Measurements from ENCODE around the gene PRELID1. TPM values are rescaled to one million over a fixed set of nuclear protein-coding genes. Genes with fewer than 3 reads are reported as not detected.
A peak's percentile ranks its signal among the peaks of the same experiment; 100 is the strongest.

The PRELID1 gene
- polyA plus RNA-seq, 6 donors from 2014 or later: 162 to 227 (median 176) TPM

DNA sequence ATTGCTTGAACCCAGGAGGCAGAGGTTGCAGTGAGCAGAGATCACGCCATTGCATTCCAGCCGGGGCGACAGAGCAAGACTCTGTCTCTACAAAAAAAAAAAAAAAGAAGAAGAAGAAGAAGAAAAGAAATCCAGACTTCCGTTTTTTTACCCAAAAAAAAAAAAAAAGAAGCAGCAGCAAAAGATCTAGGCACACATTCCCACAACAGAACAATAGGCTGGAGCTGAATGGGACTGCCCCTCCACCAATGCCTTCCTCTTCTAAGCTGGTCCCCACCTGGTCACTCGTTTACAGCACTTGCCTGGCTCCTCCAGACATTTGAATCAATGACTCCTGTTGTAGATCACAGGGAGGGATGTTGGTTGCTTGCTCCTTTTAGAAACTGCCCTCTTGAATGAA is 49.5 kb downstream of the PRELID1 start:
- DNase-seq: no peak
- Mint-ChIP-seq H3K36me3 (peaks cover 0 to 11% of the 10 kb centered on the region in 2 donors), H3K27ac (peak overlapping the region in 1 of 6 donors; percentile 61)

DNA sequence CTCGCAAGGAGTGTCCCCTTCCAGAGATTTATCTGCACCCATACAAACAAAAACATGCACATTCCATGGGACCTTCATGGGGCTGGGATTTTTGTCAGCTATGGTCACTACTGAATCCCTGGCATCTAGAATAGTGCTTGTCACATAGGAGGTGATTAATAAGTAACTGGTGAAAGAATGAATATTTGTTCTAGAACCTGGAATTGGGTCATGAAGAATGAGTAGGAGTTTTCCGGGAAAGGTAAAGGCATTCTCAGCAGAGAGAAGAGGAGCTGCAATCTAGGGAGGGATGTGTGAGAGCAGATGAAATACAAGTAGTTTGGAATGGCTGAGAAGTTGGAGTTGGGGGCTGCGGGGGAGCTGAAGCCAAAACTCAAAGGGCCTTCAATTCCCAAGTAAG is 50.7 kb downstream of the PRELID1 start:
- Mint-ChIP-seq H3K27me3 (no peaks in the 10 kb centered on the region), H3K27ac (peak overlapping the region in 1 of 6 donors; percentile 36), H3K4me1 (peaks cover 60 to 69% (median 61%) of the 10 kb centered on the region in 3 donors)

More for the DNA sequence above, 49.5 kb downstream of the PRELID1 start:
- Mint-ChIP-seq H3K4me3 (peak overlapping the region in 6 of 8 donors; percentile 22 to 65 (median 54)), H3K27me3 (no peaks in the 10 kb centered on the region), H3K9me3 (peaks cover 0 to 4% (median 0%) of the 10 kb centered on the region in 7 donors), H3K4me1 (peaks cover 54 to 63% (median 56%) of the 10 kb centered on the region in 3 donors)
- ATAC-seq (ENCODE audit: low read depth in 2 of 2): no peak

DNA sequence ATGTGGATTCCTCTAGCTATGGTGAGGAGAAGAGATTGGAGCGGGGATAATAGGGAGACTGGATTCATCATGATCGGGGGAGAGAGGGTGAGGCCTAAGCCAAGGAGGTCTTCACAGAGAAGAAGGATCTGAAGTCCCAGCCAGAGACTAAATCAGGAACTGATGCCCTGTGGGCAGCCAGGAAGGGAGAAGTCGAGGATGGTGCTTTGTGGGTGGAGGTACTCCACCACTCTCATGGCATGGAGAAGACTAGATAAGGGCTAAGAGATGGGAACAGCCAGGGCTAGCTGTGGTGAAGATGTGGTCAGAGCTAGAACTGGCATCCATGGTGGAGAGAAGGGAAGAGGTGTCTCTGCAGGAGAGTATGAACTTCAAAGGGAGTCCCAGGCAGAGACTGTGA is 51.1 kb downstream of the PRELID1 start:
- H3K4me3 Mint-ChIP-seq: peak overlapping the region in 3 of 8 donors; percentile 13 to 76 (median 38)
- no peaks in the 10 kb centered on the region for H3K27me3 Mint-ChIP-seq
- peaks cover 0 to 4% (median 0%) of the 10 kb centered on the region in 7 donors for H3K9me3 Mint-ChIP-seq
- DNase-seq: no peak
- H3K36me3 Mint-ChIP-seq: peaks cover 0 to 6% of the 10 kb centered on the region in 2 donors
- peaks cover 60 to 69% (median 61%) of the 10 kb centered on the region in 3 donors for H3K4me1 Mint-ChIP-seq
- peak overlapping the region in 2 of 6 donors; percentile 30 to 57 for H3K27ac Mint-ChIP-seq
- ATAC-seq (ENCODE audit: low read depth in 2 of 2): no peak

More for the DNA sequence above, 50.7 kb downstream of the PRELID1 start:
- Mint-ChIP-seq H3K36me3 (peaks cover 0 to 10% of the 10 kb centered on the region in 2 donors), H3K4me3 (peak overlapping the region in 2 of 8 donors; percentile 21 to 76), H3K9me3 (peaks cover 0 to 4% (median 0%) of the 10 kb centered on the region in 7 donors)
- no peak for ATAC-seq (ENCODE audit: low read depth in 2 of 2)
- no peak for DNase-seq

DNA sequence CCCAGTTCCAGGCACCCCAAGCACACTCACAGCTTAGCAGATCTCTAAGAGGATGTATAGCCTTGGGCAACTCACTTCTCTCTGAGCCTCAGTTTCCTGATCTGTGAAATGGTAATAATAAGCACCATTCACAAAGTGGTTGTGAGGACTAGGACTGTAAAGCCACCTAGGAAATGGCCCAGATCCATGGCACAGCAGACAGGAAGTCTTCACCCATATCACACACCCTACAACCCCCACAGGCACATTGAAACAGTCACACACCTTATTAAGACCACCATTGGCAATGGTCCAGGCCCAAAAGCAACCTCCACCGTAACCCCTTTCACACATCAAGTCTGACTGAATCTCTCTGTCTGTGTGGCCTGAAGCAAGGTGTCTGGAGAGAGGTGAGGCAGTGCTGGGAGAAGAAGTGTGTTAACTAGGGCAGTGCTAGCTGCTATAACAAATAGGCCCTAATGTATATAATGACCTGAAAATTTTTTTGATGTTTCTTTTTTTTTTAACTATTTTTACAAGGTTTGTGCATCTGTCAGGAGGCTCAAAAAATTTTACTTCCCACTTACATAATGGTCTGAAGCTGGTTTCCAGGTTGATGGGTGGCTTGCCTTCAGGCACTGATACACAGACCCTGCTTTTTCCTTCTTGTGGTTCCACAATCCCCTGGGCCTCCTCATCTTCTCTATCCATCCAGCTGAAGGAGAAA is 51.7 kb downstream of the PRELID1 start:
- peaks cover 0 to 4% (median 0%) of the 10 kb centered on the region in 7 donors for H3K9me3 Mint-ChIP-seq
- peak overlapping the region in 3 of 6 donors; percentile 15 to 88 (median 53) for H3K27ac Mint-ChIP-seq
- H3K4me3 Mint-ChIP-seq: peak overlapping the region in 3 of 8 donors; percentile 30 to 76 (median 56)
- ATAC-seq (ENCODE audit: low read depth in 2 of 2): no peak
- no peak for DNase-seq
- peaks cover 60 to 69% (median 61%) of the 10 kb centered on the region in 3 donors for H3K4me1 Mint-ChIP-seq
- H3K27me3 Mint-ChIP-seq: no peaks in the 10 kb centered on the region
- H3K36me3 Mint-ChIP-seq: peaks cover 0 to 6% of the 10 kb centered on the region in 2 donors

DNA sequence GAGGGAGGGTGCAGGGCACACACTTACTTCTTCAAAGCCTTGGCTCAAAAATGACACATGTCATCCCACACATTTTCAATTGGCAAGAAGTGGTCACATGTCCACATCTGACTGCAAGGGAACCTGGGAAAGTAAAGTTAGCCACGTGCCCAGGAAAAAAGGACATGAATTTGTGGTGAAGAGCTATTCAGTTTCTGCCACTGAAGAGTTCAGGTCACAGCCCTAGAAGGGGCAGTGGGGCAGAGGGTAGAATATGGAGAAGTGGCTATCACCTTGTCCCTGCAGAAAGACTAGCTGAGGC is 52.2 kb downstream of the PRELID1 start:
- ATAC-seq (ENCODE audit: low read depth in 2 of 2) (no peak), DNase-seq (no peak)
- Mint-ChIP-seq H3K4me3 (peak overlapping the region in 4 of 8 donors; percentile 12 to 89 (median 46)), H3K4me1 (peaks cover 56 to 69% (median 56%) of the 10 kb centered on the region in 3 donors), H3K27ac (peak overlapping the region in 4 of 6 donors; percentile 82 to 97 (median 91)), H3K9me3 (peaks cover 0 to 4% (median 0%) of the 10 kb centered on the region in 7 donors), H3K36me3 (peaks cover 0 to 6% of the 10 kb centered on the region in 2 donors), H3K27me3 (no peaks in the 10 kb centered on the region)

Other genes starting within 250 kb of the PRELID1 start
- gene FGFR4, start 216.9 kb upstream of the PRELID1 start, polyA plus RNA-seq (ENCODE audit: low read depth in 6 of 6): under 1 TPM in 2 of 6 donors, not detected in 4; 0.39 to 0.58 TPM
- gene NSD1, start 170.0 kb upstream of the PRELID1 start, polyA plus RNA-seq (ENCODE audit: low read depth in 6 of 6): 10 to 100 TPM; 32.4 to 87.7 (median 46.1) TPM
- gene RAB24, start 80 bp upstream of the PRELID1 start, polyA plus RNA-seq (ENCODE audit: low read depth in 6 of 6): 10 to 100 TPM; 33.0 to 79.5 (median 47.3) TPM
- gene MXD3, start 8.1 kb downstream of the PRELID1 start, polyA plus RNA-seq (ENCODE audit: low read depth in 6 of 6): 1 to 10 TPM in 4 of 6 donors, under 1 TPM in 2; 0.52 to 2.3 (median 1.4) TPM
- 100 to 1,000 TPM; 182 to 243 (median 191) TPM for gene LMAN2, start 47.9 kb downstream of the PRELID1 start, polyA plus RNA-seq (ENCODE audit: low read depth in 6 of 6)
- 10 to 100 TPM; 16.6 to 41.1 (median 23.2) TPM for gene RGS14, start 54.1 kb downstream of the PRELID1 start, polyA plus RNA-seq (ENCODE audit: low read depth in 6 of 6)
- not detected for gene SLC34A1, start 80.6 kb downstream of the PRELID1 start, polyA plus RNA-seq (ENCODE audit: low read depth in 6 of 6)
- not detected for gene PFN3, start 96.9 kb downstream of the PRELID1 start, polyA plus RNA-seq (ENCODE audit: low read depth in 6 of 6)
- 1 to 10 TPM in 1 of 6 donors, under 1 TPM in 2, not detected in 3; 0.56 to 1.4 (median 0.57) TPM for gene F12, start 105.8 kb downstream of the PRELID1 start, polyA plus RNA-seq (ENCODE audit: low read depth in 6 of 6)
- gene GRK6, start 122.9 kb downstream of the PRELID1 start, polyA plus RNA-seq (ENCODE audit: low read depth in 6 of 6): 100 to 1,000 TPM in 2 of 6 donors, 10 to 100 TPM in 4; 66.5 to 178 (median 98.1) TPM
- 10 to 100 TPM; 16.2 to 39.5 (median 25.7) TPM for gene PRR7, start 143.0 kb downstream of the PRELID1 start, polyA plus RNA-seq (ENCODE audit: low read depth in 6 of 6)
- gene DBN1, start 169.8 kb downstream of the PRELID1 start, polyA plus RNA-seq (ENCODE audit: low read depth in 6 of 6): 1 to 10 TPM in 1 of 6 donors, under 1 TPM in 3, not detected in 2; 0.31 to 1.9 (median 0.65) TPM
- 1 to 10 TPM; 1.5 to 6.0 (median 3.9) TPM for gene PDLIM7, start 193.8 kb downstream of the PRELID1 start, polyA plus RNA-seq (ENCODE audit: low read depth in 6 of 6)
- gene DOK3, start 206.0 kb downstream of the PRELID1 start, polyA plus RNA-seq (ENCODE audit: low read depth in 6 of 6): 10 to 100 TPM; 12.7 to 47.7 (median 38.1) TPM
- gene DDX41, start 213.2 kb downstream of the PRELID1 start, polyA plus RNA-seq (ENCODE audit: low read depth in 6 of 6): 10 to 100 TPM; 25.8 to 72.8 (median 43.0) TPM

All from naive B cell (primary cell).